GM21825 (cell line): Measurements from ENCODE around the gene CFAP20.

Experiments used
- ATAC-seq: cut with Tn5 transposase; IDR thresholded peaks from one replicate; pipeline ENCODE4 v1.9.1; 2021; ENCODE audit warnings: mild to moderate bottlenecking, moderate library complexity; ENCODE audit not compliant: unreplicated experiment

CFAP20 gene

GRCh38 chr16:58129097-58129936, at the start of gene CFAP20:
CFAP20 (minus strand) TSS chr16:58129381; CDS start chr16:58129115, 266 bp downstream.
- peak; percentile 80 for ATAC-seq

- ATAC-seq, result no peak
Measured at GRCh38 chr16:58177353-58177710, 48.2 kb upstream of the CFAP20 start.

- ATAC-seq, result no peak
Measured at GRCh38 chr16:58176608-58177352, 47.6 kb upstream of the CFAP20 start.

- ATAC-seq, result no peak
Measured at GRCh38 chr16:58170223-58170622, 41.0 kb upstream of the CFAP20 start.

GRCh38 chr16:58160855-58161254, 31.7 kb upstream of the CFAP20 start:
- ATAC-seq, result no peak

- no peak for ATAC-seq
Measured at GRCh38 chr16:58158725-58159124, 29.5 kb upstream of the CFAP20 start.

GRCh38 chr16:58157951-58158540, 28.9 kb upstream of the CFAP20 start:
- no peak for ATAC-seq

- ATAC-seq, result no peak
Measured at GRCh38 chr16:58157239-58157638, 28.1 kb upstream of the CFAP20 start.

- ATAC-seq, result no peak
Measured at GRCh38 chr16:58155839-58156238, 26.7 kb upstream of the CFAP20 start.

- no peak for ATAC-seq
Measured at GRCh38 chr16:58154345-58154744, 25.2 kb upstream of the CFAP20 start.

GRCh38 chr16:58152246-58152868, 23.2 kb upstream of the CFAP20 start:
- ATAC-seq, result no peak

- ATAC-seq, result no peak
Measured at GRCh38 chr16:58148526-58148925, 19.3 kb upstream of the CFAP20 start.

- ATAC-seq, result no peak
Measured at GRCh38 chr16:58148099-58148498, 18.9 kb upstream of the CFAP20 start.

GRCh38 chr16:58138852-58139251, 9.7 kb upstream of the CFAP20 start:
- ATAC-seq, result no peak

GRCh38 chr16:58137581-58137980, 8.4 kb upstream of the CFAP20 start:
- ATAC-seq, result no peak

- peak; percentile 5 for ATAC-seq
Measured at GRCh38 chr16:58128711-58129096, 477 bp downstream of the CFAP20 start.

- no peak for ATAC-seq
Measured at GRCh38 chr16:58128181-58128631, 975 bp downstream of the CFAP20 start.

GRCh38 chr16:58127634-58128033, 1.5 kb downstream of the CFAP20 start:
- ATAC-seq, result no peak

GRCh38 chr16:58127033-58127556, 2.1 kb downstream of the CFAP20 start:
- ATAC-seq, result no peak

GRCh38 chr16:58126451-58126961, 2.7 kb downstream of the CFAP20 start:
- no peak for ATAC-seq
